Vagina (tissue), 2 donors: ENCODE results near the gene ADK.

Experiments
- POLR2A ChIP-seq, 2 donors: fragments of 450-650 bp; IDR thresholded peaks; one replicate each; pipeline ENCODE4 v1.6.1; 2017; ENCODE audit warnings: antibody characterized with exemption in 2 of 2, mild to moderate bottlenecking in 2 of 2, moderate library complexity in 2 of 2
- POLR2AphosphoS5 ChIP-seq, 2 donors: sonication (generic); formaldehyde crosslinking; IDR thresholded peaks; one replicate each; pipeline ENCODE4 v1.9.0; 2017; ENCODE audit warnings: antibody characterized with exemption in 2 of 2, mild to moderate bottlenecking in 2 of 2, low read depth in 1 of 2; ENCODE audit not compliant: insufficient read depth in 1 of 2
- TF ChIP-seq, protein P1 (sequence below), 3 experiments: fragments of 450-650 bp in 2 of 3; fragments of 200-600 bp in 1 of 3; sonication (generic) in 1 of 3; IDR thresholded peaks; one replicate each; pipeline ENCODE4 v1.5.1; 2017 to 2019; ENCODE audit warnings: antibody characterized with exemption in 3 of 3, mild to moderate bottlenecking in 2 of 3, moderate library complexity in 2 of 3

DNA sequence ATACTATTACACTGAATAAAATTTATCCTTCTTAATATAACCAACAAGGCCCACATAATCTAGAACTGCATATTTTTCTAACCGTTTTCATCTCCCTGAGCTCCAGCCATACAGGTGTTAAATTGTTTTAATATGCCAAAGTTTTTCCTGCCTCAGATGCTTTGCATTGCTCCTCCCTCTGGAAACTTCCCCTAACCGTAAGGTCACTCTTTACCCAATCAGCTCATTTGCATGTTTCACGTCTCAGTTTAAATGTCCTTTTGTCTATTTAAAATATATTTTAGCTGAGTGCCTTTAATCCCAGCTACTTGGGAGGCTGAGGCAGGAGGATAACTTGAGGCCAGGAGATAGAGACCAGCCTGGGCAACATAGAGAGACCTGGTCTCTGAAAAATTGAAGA lies 228.5 kb downstream of the ADK start:
- TF ChIP-seq POLR2A (IDR thresholded peaks at IDR 0.05): no peak
- TF ChIP-seq POLR2AphosphoS5 (IDR thresholded peaks at IDR 0.05; ENCODE audit: insufficient read depth in 1 of 2, low read depth in 1 of 2): no peak
- TF ChIP-seq, protein P1, sequence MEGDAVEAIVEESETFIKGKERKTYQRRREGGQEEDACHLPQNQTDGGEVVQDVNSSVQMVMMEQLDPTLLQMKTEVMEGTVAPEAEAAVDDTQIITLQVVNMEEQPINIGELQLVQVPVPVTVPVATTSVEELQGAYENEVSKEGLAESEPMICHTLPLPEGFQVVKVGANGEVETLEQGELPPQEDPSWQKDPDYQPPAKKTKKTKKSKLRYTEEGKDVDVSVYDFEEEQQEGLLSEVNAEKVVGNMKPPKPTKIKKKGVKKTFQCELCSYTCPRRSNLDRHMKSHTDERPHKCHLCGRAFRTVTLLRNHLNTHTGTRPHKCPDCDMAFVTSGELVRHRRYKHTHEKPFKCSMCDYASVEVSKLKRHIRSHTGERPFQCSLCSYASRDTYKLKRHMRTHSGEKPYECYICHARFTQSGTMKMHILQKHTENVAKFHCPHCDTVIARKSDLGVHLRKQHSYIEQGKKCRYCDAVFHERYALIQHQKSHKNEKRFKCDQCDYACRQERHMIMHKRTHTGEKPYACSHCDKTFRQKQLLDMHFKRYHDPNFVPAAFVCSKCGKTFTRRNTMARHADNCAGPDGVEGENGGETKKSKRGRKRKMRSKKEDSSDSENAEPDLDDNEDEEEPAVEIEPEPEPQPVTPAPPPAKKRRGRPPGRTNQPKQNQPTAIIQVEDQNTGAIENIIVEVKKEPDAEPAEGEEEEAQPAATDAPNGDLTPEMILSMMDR (IDR thresholded peaks at IDR 0.05): no peak
